Measurements from ENCODE around the gene KRT27. TPM values are rescaled to one million over a fixed set of nuclear protein-coding genes. Genes with fewer than 3 reads are reported as not detected.
A peak's percentile ranks its signal among the peaks of the same experiment; 100 is the strongest.

The KRT27 gene
- total and polyA plus RNA-seq, 7 experiments from 2014 or later: not detected

- DNase-seq: no peak
- H3K4me1 Mint-ChIP-seq: peaks cover 0 to 3% (median 0%) of the 10 kb centered on the region in 7 donors
- H3K27ac ChIP-seq (ENCODE audit: low read depth, low read length): no peak overlapping the region
- peaks cover 0 to 8% (median 4%) of the 10 kb centered on the region in 11 donors for H3K9me3 Mint-ChIP-seq
- ChIA-PET POLR2A (no interaction called here), CTCF (no interaction called here)
- peaks cover 0 to 3% of the 10 kb centered on the region in 2 donors for H3K27me3 ChIP-seq (ENCODE audit: control insufficient read depth in 2 of 2, insufficient read depth in 2 of 2, low read length in 2 of 2)
- H3K27ac Mint-ChIP-seq: no peak overlapping the region
- H3K36me3 Mint-ChIP-seq: peaks cover 0 to 4% (median 4%) of the 10 kb centered on the region in 5 donors
- no peaks in the 10 kb centered on the region for H3K4me1 ChIP-seq (ENCODE audit: control insufficient read depth in 2 of 2, insufficient read depth in 2 of 2, low read length in 2 of 2)
- intact Hi-C loops (cut with micrococcal nuclease): no loop called here
- H3K9me3 ChIP-seq (ENCODE audit: control insufficient read depth in 2 of 3, low read length in 3 of 3): peaks cover 0 to 3% (median 0%) of the 10 kb centered on the region in 3 experiments
- H3K36me3 ChIP-seq (ENCODE audit: control insufficient read depth in 2 of 3, insufficient read depth in 3 of 3, low read length in 3 of 3): no peaks in the 10 kb centered on the region
- no peak overlapping the region for H3K4me3 Mint-ChIP-seq
- ATAC-seq: no peak
- peaks cover 18 to 38% (median 31%) of the 10 kb centered on the region in 5 donors for H3K27me3 Mint-ChIP-seq
- H3K4me3 ChIP-seq (ENCODE audit: low read length): no peak overlapping the region
Measured at GRCh38 chr17:40738553-40738952, 43.8 kb downstream of the KRT27 start.

- H3K4me1 ChIP-seq (ENCODE audit: control insufficient read depth in 2 of 2, insufficient read depth in 2 of 2, low read length in 2 of 2): no peaks in the 10 kb centered on the region
- Mint-ChIP-seq H3K27me3 (peaks cover 6 to 45% (median 32%) of the 10 kb centered on the region in 5 donors), H3K9me3 (peaks cover 0 to 2% (median 0%) of the 10 kb centered on the region in 11 donors), H3K4me1 (peaks cover 0 to 3% (median 0%) of the 10 kb centered on the region in 7 donors), H3K36me3 (no peaks in the 10 kb centered on the region), H3K4me3 (no peak overlapping the region), H3K27ac (no peak overlapping the region)
- H3K27ac ChIP-seq (ENCODE audit: low read depth, low read length): no peak overlapping the region
- ATAC-seq (no peak), DNase-seq (no peak)
- ChIA-PET POLR2A (no interaction called here), CTCF (no interaction called here)
- H3K9me3 ChIP-seq (ENCODE audit: control insufficient read depth in 2 of 3, low read length in 3 of 3): no peaks in the 10 kb centered on the region
- no peaks in the 10 kb centered on the region for H3K27me3 ChIP-seq (ENCODE audit: control insufficient read depth in 2 of 2, insufficient read depth in 2 of 2, low read length in 2 of 2)
- no peaks in the 10 kb centered on the region for H3K36me3 ChIP-seq (ENCODE audit: control insufficient read depth in 2 of 3, insufficient read depth in 3 of 3, low read length in 3 of 3)
- intact Hi-C loops (cut with micrococcal nuclease): no loop called here
- no peak overlapping the region for H3K4me3 ChIP-seq (ENCODE audit: low read length)
Measured at GRCh38 chr17:40735016-40735415, 47.3 kb downstream of the KRT27 start.

GRCh38 chr17:40734018-40734417, 48.3 kb downstream of the KRT27 start:
- Histone ChIP-seq H3K4me3 (ENCODE audit: low read length) (no peak overlapping the region), H3K9me3 (ENCODE audit: control insufficient read depth in 2 of 3, low read length in 3 of 3) (no peaks in the 10 kb centered on the region), H3K36me3 (ENCODE audit: control insufficient read depth in 2 of 3, insufficient read depth in 3 of 3, low read length in 3 of 3) (no peaks in the 10 kb centered on the region), H3K4me1 (ENCODE audit: control insufficient read depth in 2 of 2, insufficient read depth in 2 of 2, low read length in 2 of 2) (no peaks in the 10 kb centered on the region), H3K27ac (ENCODE audit: low read depth, low read length) (no peak overlapping the region), H3K27me3 (ENCODE audit: control insufficient read depth in 2 of 2, insufficient read depth in 2 of 2, low read length in 2 of 2) (no peaks in the 10 kb centered on the region)
- H3K36me3 Mint-ChIP-seq: no peaks in the 10 kb centered on the region
- H3K27ac Mint-ChIP-seq: no peak overlapping the region
- peaks cover 0 to 2% (median 0%) of the 10 kb centered on the region in 11 donors for H3K9me3 Mint-ChIP-seq
- H3K27me3 Mint-ChIP-seq: peaks cover 6 to 45% (median 32%) of the 10 kb centered on the region in 5 donors
- H3K4me3 Mint-ChIP-seq: no peak overlapping the region
- H3K4me1 Mint-ChIP-seq: peaks cover 0 to 3% (median 0%) of the 10 kb centered on the region in 7 donors
- CTCF ChIA-PET: no interaction called here
- ATAC-seq: no peak
- intact Hi-C loops (cut with micrococcal nuclease): no loop called here
- DNase-seq: no peak
- POLR2A ChIA-PET: no interaction called here

DNA sequence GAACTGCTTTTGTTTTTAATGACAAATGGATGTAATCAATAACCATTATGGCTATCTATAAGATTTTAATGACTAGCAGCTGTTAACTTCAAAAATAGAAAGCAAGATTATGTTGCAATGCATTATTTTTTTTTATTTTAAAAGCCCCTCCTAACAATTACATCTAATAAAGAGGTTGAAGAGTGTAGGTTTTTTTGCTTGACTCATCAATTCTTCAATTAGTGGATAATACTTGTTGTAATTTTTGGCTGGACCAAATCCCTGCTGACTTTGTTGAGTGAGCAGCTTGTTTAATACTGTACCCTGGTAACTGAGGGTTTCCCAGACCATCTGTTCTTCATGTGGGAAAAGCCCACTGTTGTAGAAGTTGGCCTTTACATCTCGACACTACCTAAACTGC, 51.4 kb downstream of the KRT27 start:
- Histone ChIP-seq H3K27me3 (ENCODE audit: control insufficient read depth in 2 of 2, insufficient read depth in 2 of 2, low read length in 2 of 2) (no peaks in the 10 kb centered on the region), H3K27ac (ENCODE audit: low read depth, low read length) (no peak overlapping the region), H3K9me3 (ENCODE audit: control insufficient read depth in 2 of 3, low read length in 3 of 3) (no peaks in the 10 kb centered on the region), H3K36me3 (ENCODE audit: control insufficient read depth in 2 of 3, insufficient read depth in 3 of 3, low read length in 3 of 3) (no peaks in the 10 kb centered on the region), H3K4me3 (ENCODE audit: low read length) (no peak overlapping the region), H3K4me1 (ENCODE audit: control insufficient read depth in 2 of 2, insufficient read depth in 2 of 2, low read length in 2 of 2) (no peaks in the 10 kb centered on the region)
- Mint-ChIP-seq H3K9me3 (peaks cover 0 to 2% (median 0%) of the 10 kb centered on the region in 11 donors), H3K27me3 (peaks cover 0 to 39% (median 32%) of the 10 kb centered on the region in 5 donors), H3K4me3 (no peak overlapping the region), H3K27ac (no peak overlapping the region), H3K36me3 (no peaks in the 10 kb centered on the region), H3K4me1 (no peaks in the 10 kb centered on the region)
- DNase-seq (no peak), ATAC-seq (no peak)
- intact Hi-C loops (cut with micrococcal nuclease): no loop called here
- CTCF ChIA-PET: no interaction called here
- POLR2A ChIA-PET: no interaction called here

- Histone ChIP-seq H3K9me3 (ENCODE audit: control insufficient read depth in 2 of 3, low read length in 3 of 3) (no peaks in the 10 kb centered on the region), H3K4me3 (ENCODE audit: low read length) (no peak overlapping the region), H3K36me3 (ENCODE audit: control insufficient read depth in 2 of 3, insufficient read depth in 3 of 3, low read length in 3 of 3) (no peaks in the 10 kb centered on the region), H3K27ac (ENCODE audit: low read depth, low read length) (no peak overlapping the region), H3K27me3 (ENCODE audit: control insufficient read depth in 2 of 2, insufficient read depth in 2 of 2, low read length in 2 of 2) (peaks cover 0 to 3% of the 10 kb centered on the region in 2 donors), H3K4me1 (ENCODE audit: control insufficient read depth in 2 of 2, insufficient read depth in 2 of 2, low read length in 2 of 2) (no peaks in the 10 kb centered on the region)
- no peak for DNase-seq
- intact Hi-C loops (cut with micrococcal nuclease): loop anchor here (1.0 to 5.0 kb wide), 4 partner anchors 105 to 369 kb away; no protein-coding TSS in a partner anchor
- ChIA-PET CTCF (interaction anchor here (0.7 to 1.1 kb wide), 4 partner anchors 72 to 198 kb away, joined by 3 to 4 read pairs (median 4); no protein-coding TSS in a partner anchor), POLR2A (interaction anchor here (0.6 to 0.7 kb wide), 2 partner anchors 173 to 180 kb away, joined by 3 read pairs; no protein-coding TSS in a partner anchor)
- no peaks in the 10 kb centered on the region for H3K9me3 Mint-ChIP-seq
- H3K4me3 Mint-ChIP-seq: no peak overlapping the region
- ATAC-seq: no peak
- no peak overlapping the region for H3K27ac Mint-ChIP-seq
- H3K27me3 Mint-ChIP-seq: peaks cover 5 to 43% (median 33%) of the 10 kb centered on the region in 5 donors
- H3K4me1 Mint-ChIP-seq: peaks cover 0 to 2% (median 0%) of the 10 kb centered on the region in 7 donors
- H3K36me3 Mint-ChIP-seq: no peaks in the 10 kb centered on the region
Measured at GRCh38 chr17:40727447-40728231, 54.7 kb downstream of the KRT27 start.

- Mint-ChIP-seq H3K27me3 (peaks cover 5 to 44% (median 29%) of the 10 kb centered on the region in 5 donors), H3K4me1 (peaks cover 0 to 2% (median 0%) of the 10 kb centered on the region in 7 donors), H3K4me3 (no peak overlapping the region), H3K9me3 (no peaks in the 10 kb centered on the region), H3K36me3 (no peaks in the 10 kb centered on the region), H3K27ac (no peak overlapping the region)
- ATAC-seq (no peak), DNase-seq (peak in 5 of 9 donors; percentile 4 to 37 (median 23))
- intact Hi-C loops (cut with micrococcal nuclease): loop anchor here (1.0 to 5.0 kb wide), 4 partner anchors 105 to 369 kb away; no protein-coding TSS in a partner anchor
- Histone ChIP-seq H3K27ac (ENCODE audit: low read depth, low read length) (no peak overlapping the region), H3K4me3 (ENCODE audit: low read length) (no peak overlapping the region), H3K9me3 (ENCODE audit: control insufficient read depth in 2 of 3, low read length in 3 of 3) (no peaks in the 10 kb centered on the region), H3K27me3 (ENCODE audit: control insufficient read depth in 2 of 2, insufficient read depth in 2 of 2, low read length in 2 of 2) (peaks cover 0 to 3% of the 10 kb centered on the region in 2 donors), H3K4me1 (ENCODE audit: control insufficient read depth in 2 of 2, insufficient read depth in 2 of 2, low read length in 2 of 2) (no peaks in the 10 kb centered on the region), H3K36me3 (ENCODE audit: control insufficient read depth in 2 of 3, insufficient read depth in 3 of 3, low read length in 3 of 3) (no peaks in the 10 kb centered on the region)
- POLR2A ChIA-PET: interaction anchor here (0.6 kb wide), 1 partner anchor 180 kb away, joined by 3 read pairs; no protein-coding TSS in a partner anchor
- CTCF ChIA-PET: interaction anchor here (0.8 to 1.1 kb wide), 3 partner anchors 71 to 110 kb away, joined by 3 to 4 read pairs (median 4); no protein-coding TSS in a partner anchor
Measured at GRCh38 chr17:40726919-40727318, 55.4 kb downstream of the KRT27 start.
